ENCODE measurements around the gene SCN9A. TPM values are rescaled to one million over a fixed set of nuclear protein-coding genes. Genes with fewer than 3 reads are reported as not detected.

Gene SCN9A
- total RNA-seq, 1 experiment from 2014 or later, result 0.07 TPM

DNA sequence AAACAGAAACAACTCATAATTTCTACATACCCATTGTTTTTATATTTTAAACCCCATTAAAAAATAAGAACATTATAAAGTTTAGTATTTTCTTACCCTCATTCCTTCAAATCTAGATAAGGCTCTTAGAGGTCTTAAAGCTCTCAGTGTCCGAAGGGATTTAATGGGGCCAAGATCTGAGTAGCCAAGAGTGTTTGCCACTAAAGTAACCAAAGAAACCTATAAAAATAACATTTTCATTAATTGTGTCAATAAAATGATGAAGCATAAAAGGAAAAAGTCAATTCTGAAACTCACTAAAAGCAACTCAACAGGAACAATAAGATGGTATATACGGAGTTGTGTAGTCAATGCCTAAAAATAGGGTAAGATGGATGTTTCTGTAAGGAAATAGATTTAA, 142.5 kb downstream of the SCN9A start:
- ATAC-seq, result no peak
- TF ChIP-seq POLR2AphosphoS5 (IDR thresholded peaks at IDR 0.05; ENCODE audit: low read depth, low read length) (no peak), RAD21 (IDR thresholded peaks at IDR 0.05; ENCODE audit: low read depth) (no peak), SIN3A (IDR thresholded peaks at IDR 0.05; ENCODE audit: low read depth) (no peak), CEBPB (IDR thresholded peaks at IDR 0.05; ENCODE audit: low read depth) (no peak)
- RAD21 ChIA-PET (ENCODE audit: low non-redundant PET in 1 of 2, low total read pairs in 2 of 2, uncharacterized antibody in 2 of 2, unreplicated experiment in 2 of 2), result no interaction called here
- no peaks in the 10 kb centered on the region for H3K9me2 ChIP-seq (ENCODE audit: insufficient read depth)
- no peaks in the 10 kb centered on the region for H3K4me1 ChIP-seq (ENCODE audit: control insufficient read depth in 1 of 2, insufficient read depth in 2 of 2, low read length in 2 of 2)
- no peak overlapping the region for H3K9ac ChIP-seq (ENCODE audit: low read length)
- peaks cover 5% of the 10 kb centered on the region for H3K27me3 ChIP-seq (ENCODE audit: insufficient read depth, low read length)
- POLR2A ChIA-PET, result no interaction called here
- BruUV-seq (replicated peaks), result no TSS peak
- no peaks in the 10 kb centered on the region for H3K36me3 ChIP-seq (ENCODE audit: control insufficient read depth in 1 of 2, insufficient read depth in 2 of 2, low read length in 2 of 2)
- DNase-seq (ENCODE audit: low read depth, low spot score), result no peak
- no peaks in the 10 kb centered on the region for H3K79me2 ChIP-seq (ENCODE audit: insufficient read depth, low read length)
- CTCF ChIA-PET, result no interaction called here
- H3K4me2 ChIP-seq (ENCODE audit: low read length), result no peak overlapping the region
- no peak overlapping the region for H3K27ac ChIP-seq (ENCODE audit: low read depth, low read length)
- no peaks in the 10 kb centered on the region for H3K9me3 ChIP-seq (ENCODE audit: control insufficient read depth in 1 of 2, insufficient read depth in 1 of 2, low read depth in 1 of 2, low read length in 2 of 2)
- no peak overlapping the region for H2AFZ ChIP-seq (ENCODE audit: low read depth, low read length, poor library complexity, severe bottlenecking)
- intact Hi-C loops (cut with micrococcal nuclease), result no loop called here
- H4K20me1 ChIP-seq (ENCODE audit: insufficient read depth), result no peaks in the 10 kb centered on the region
- H3K4me3 ChIP-seq (replicated peaks in 1 of 2; ENCODE audit: low read depth in 1 of 2, low read length in 2 of 2), result no peak overlapping the region

DNA sequence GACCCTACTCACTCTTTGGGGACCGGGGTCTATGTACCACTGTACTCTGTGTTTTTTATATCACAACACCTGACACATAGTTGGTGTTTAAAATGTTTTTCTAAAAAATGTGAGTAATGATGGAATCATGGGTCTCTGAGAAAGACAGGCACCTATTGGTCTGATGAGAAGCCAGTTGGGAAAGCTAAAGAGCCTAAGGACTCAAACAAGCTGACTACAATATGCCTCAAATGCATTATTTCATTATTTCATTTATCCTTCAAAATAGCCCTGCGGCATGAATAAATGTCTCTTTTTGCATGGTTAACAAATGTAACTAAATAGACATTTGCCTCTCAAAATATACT, 145.0 kb downstream of the SCN9A start:
- intact Hi-C loops (cut with micrococcal nuclease), result no loop called here
- no peaks in the 10 kb centered on the region for H3K4me1 ChIP-seq (ENCODE audit: control insufficient read depth in 1 of 2, insufficient read depth in 2 of 2, low read length in 2 of 2)

More for the DNA sequence above, 145.0 kb downstream of the SCN9A start:
- H3K27me3 ChIP-seq (ENCODE audit: insufficient read depth, low read length), result peaks cover 6% of the 10 kb centered on the region
- TF ChIP-seq ELF1 (IDR thresholded peaks at IDR 0.05; ENCODE audit: borderline replicate concordance, low read depth) (no peak), POLR2A (IDR thresholded peaks at IDR 0.05; ENCODE audit: borderline replicate concordance, extremely low read depth, insufficient read depth, insufficient read length) (no peak), SRF (IDR thresholded peaks at IDR 0.05; ENCODE audit: low read depth) (no peak), EGR1 (IDR thresholded peaks at IDR 0.05; ENCODE audit: low read depth) (no peak), YY1 (IDR thresholded peaks at IDR 0.05; ENCODE audit: extremely low read depth, insufficient replicate concordance, low read depth, low read length) (no peak), POLR2AphosphoS5 (IDR thresholded peaks at IDR 0.05; ENCODE audit: low read depth, low read length) (no peak), ZFX (IDR thresholded peaks at IDR 0.05) (no peak), SIN3A (IDR thresholded peaks at IDR 0.05; ENCODE audit: low read depth) (no peak), JUND (IDR thresholded peaks at IDR 0.05) (no peak), CBX3 (IDR thresholded peaks at IDR 0.05; ENCODE audit: low read depth) (no peak), RAD21 (IDR thresholded peaks at IDR 0.05; ENCODE audit: low read depth) (no peak), SP1 (IDR thresholded peaks at IDR 0.05; ENCODE audit: low read depth) (no peak), TCF7L2 (IDR thresholded peaks at IDR 0.05; ENCODE audit: borderline replicate concordance, extremely low read depth, insufficient read depth, insufficient read length) (no peak), CEBPB (IDR thresholded peaks at IDR 0.05; ENCODE audit: low read depth) (no peak), EZH2 (IDR thresholded peaks at IDR 0.05) (no peak)
- TF ChIP-seq, protein P1, sequence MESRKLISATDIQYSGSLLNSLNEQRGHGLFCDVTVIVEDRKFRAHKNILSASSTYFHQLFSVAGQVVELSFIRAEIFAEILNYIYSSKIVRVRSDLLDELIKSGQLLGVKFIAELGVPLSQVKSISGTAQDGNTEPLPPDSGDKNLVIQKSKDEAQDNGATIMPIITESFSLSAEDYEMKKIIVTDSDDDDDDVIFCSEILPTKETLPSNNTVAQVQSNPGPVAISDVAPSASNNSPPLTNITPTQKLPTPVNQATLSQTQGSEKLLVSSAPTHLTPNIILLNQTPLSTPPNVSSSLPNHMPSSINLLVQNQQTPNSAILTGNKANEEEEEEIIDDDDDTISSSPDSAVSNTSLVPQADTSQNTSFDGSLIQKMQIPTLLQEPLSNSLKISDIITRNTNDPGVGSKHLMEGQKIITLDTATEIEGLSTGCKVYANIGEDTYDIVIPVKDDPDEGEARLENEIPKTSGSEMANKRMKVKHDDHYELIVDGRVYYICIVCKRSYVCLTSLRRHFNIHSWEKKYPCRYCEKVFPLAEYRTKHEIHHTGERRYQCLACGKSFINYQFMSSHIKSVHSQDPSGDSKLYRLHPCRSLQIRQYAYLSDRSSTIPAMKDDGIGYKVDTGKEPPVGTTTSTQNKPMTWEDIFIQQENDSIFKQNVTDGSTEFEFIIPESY (IDR thresholded peaks at IDR 0.05; ENCODE audit: extremely low read depth, insufficient replicate concordance, low read length), result no peak
- TF ChIP-seq, protein P2, sequence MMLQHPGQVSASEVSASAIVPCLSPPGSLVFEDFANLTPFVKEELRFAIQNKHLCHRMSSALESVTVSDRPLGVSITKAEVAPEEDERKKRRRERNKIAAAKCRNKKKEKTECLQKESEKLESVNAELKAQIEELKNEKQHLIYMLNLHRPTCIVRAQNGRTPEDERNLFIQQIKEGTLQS (IDR thresholded peaks at IDR 0.05), result no peak
- TF ChIP-seq, protein P3, sequence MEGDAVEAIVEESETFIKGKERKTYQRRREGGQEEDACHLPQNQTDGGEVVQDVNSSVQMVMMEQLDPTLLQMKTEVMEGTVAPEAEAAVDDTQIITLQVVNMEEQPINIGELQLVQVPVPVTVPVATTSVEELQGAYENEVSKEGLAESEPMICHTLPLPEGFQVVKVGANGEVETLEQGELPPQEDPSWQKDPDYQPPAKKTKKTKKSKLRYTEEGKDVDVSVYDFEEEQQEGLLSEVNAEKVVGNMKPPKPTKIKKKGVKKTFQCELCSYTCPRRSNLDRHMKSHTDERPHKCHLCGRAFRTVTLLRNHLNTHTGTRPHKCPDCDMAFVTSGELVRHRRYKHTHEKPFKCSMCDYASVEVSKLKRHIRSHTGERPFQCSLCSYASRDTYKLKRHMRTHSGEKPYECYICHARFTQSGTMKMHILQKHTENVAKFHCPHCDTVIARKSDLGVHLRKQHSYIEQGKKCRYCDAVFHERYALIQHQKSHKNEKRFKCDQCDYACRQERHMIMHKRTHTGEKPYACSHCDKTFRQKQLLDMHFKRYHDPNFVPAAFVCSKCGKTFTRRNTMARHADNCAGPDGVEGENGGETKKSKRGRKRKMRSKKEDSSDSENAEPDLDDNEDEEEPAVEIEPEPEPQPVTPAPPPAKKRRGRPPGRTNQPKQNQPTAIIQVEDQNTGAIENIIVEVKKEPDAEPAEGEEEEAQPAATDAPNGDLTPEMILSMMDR (IDR thresholded peaks at IDR 0.05 in 2 of 3, conservative IDR thresholded peaks at IDR 0.05 in 1 of 3; ENCODE audit: borderline replicate concordance in 1 of 3, insufficient read depth in 1 of 3, low read depth in 2 of 3, low read length in 2 of 3), result no peak
- TF ChIP-seq, protein P4, sequence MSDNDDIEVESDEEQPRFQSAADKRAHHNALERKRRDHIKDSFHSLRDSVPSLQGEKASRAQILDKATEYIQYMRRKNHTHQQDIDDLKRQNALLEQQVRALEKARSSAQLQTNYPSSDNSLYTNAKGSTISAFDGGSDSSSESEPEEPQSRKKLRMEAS (IDR thresholded peaks at IDR 0.05), result no peak
- DNase-seq (ENCODE audit: low read depth, low spot score) (no peak), ATAC-seq (no peak)
- no peaks in the 10 kb centered on the region for H3K9me2 ChIP-seq (ENCODE audit: insufficient read depth)
- H3K9me3 ChIP-seq (ENCODE audit: control insufficient read depth in 1 of 2, insufficient read depth in 1 of 2, low read depth in 1 of 2, low read length in 2 of 2), result no peaks in the 10 kb centered on the region
- BruUV-seq (replicated peaks), result no TSS peak
- ChIA-PET RAD21 (ENCODE audit: low non-redundant PET in 1 of 2, low total read pairs in 2 of 2, uncharacterized antibody in 2 of 2, unreplicated experiment in 2 of 2) (no interaction called here), POLR2A (no interaction called here), CTCF (no interaction called here)
- H3K4me3 ChIP-seq (replicated peaks in 1 of 2; ENCODE audit: low read depth in 1 of 2, low read length in 2 of 2), result no peak overlapping the region
- no peaks in the 10 kb centered on the region for H3K79me2 ChIP-seq (ENCODE audit: insufficient read depth, low read length)
- H3K4me2 ChIP-seq (ENCODE audit: low read length), result no peak overlapping the region
- no peak overlapping the region for H2AFZ ChIP-seq (ENCODE audit: low read depth, low read length, poor library complexity, severe bottlenecking)
- H3K27ac ChIP-seq (ENCODE audit: low read depth, low read length), result no peak overlapping the region
- no peaks in the 10 kb centered on the region for H4K20me1 ChIP-seq (ENCODE audit: insufficient read depth)
- H3K36me3 ChIP-seq (ENCODE audit: control insufficient read depth in 1 of 2, insufficient read depth in 2 of 2, low read length in 2 of 2), result no peaks in the 10 kb centered on the region
- H3K9ac ChIP-seq (ENCODE audit: low read length), result no peak overlapping the region
